Large intestine (tissue), 3 donors: Measurements from ENCODE around the gene STK39. TPM values are rescaled to one million over a fixed set of nuclear protein-coding genes. Genes with fewer than 3 reads are reported as not detected.

ENCODE experiments used
- DNase-seq, 2 donors: peaks; one replicate each; pipeline versions ENCODE4 v3.0.0 to v3.0.0-alpha.2; 2013
- H3K27ac ChIP-seq: one replicate; pipeline ENCODE4 v1.5.1; 2013; ENCODE audit warnings: low read length
- H3K27me3 ChIP-seq: 2 replicates; pipeline ENCODE4 v1.6.1; 2013; ENCODE audit warnings: low read length; ENCODE audit not compliant: control insufficient read depth, insufficient read depth
- H3K36me3 ChIP-seq: 2 replicates; pipeline ENCODE4 v1.6.1; 2013; ENCODE audit warnings: low read length; ENCODE audit not compliant: control insufficient read depth, insufficient read depth
- H3K4me1 ChIP-seq: one replicate; pipeline ENCODE4 v1.6.1; 2013; ENCODE audit warnings: low read length; ENCODE audit not compliant: control insufficient read depth, insufficient read depth
- H3K4me3 ChIP-seq: one replicate; pipeline ENCODE4 v1.5.1; 2013; ENCODE audit warnings: low read length
- H3K9me3 ChIP-seq: one replicate; pipeline ENCODE4 v1.6.1; 2013; ENCODE audit warnings: mild to moderate bottlenecking, low read depth, low read length, moderate library complexity; ENCODE audit not compliant: control insufficient read depth
- WGBS: methylation state at CpG from one replicate; pipeline ENCODE4 v1.1.5; 2013; ENCODE audit warnings: low lambda C conversion rate; ENCODE audit not compliant: insufficient coverage; 5-methylcytosine and 5-hydroxymethylcytosine counted together
- polyA plus RNA-seq: library from polyadenylated mRNA; unstranded; fragments of 120-200 nt; gene quantifications from one replicate; pipeline ENCODE4 v1.2.1, GENCODE V29; 2013

STK39 gene
- polyA plus RNA-seq, 1 donor: 22.4 TPM

DNA sequence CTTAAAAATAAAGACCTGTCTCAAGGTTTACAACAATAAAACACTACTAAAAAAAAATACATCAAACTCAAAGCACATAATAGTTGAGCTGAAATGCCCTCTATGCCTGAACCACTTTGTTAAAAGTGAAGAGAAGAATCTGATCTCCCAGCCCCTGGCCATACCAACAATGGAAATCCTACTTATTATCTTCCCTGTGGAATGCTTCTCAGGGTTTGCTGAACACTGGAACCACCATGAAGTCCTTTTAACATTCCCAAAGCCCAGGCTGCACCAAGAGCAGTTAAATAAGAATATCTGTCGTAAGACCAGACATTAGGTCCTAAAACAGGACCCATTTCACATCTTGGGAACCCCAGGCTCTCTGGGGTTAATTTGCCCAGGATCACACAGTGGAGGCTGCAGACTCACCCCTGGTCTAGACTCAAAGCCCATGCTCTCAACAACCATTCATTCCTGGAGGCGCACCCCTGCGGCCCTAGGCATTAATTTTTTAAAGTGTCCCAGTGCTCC, 285.8 kb downstream of the STK39 start:
- Histone ChIP-seq H3K27ac (no peak overlapping the region), H3K9me3 (no peaks in the 10 kb centered on the region), H3K27me3 (no peaks in the 10 kb centered on the region), H3K36me3 (peaks cover 3% of the 10 kb centered on the region), H3K4me1 (peaks cover 7% of the 10 kb centered on the region), H3K4me3 (no peak overlapping the region)
- DNase-seq: no peak
- no CpG with 5 or more reads among the region's 3 CpGs for WGBS

DNA sequence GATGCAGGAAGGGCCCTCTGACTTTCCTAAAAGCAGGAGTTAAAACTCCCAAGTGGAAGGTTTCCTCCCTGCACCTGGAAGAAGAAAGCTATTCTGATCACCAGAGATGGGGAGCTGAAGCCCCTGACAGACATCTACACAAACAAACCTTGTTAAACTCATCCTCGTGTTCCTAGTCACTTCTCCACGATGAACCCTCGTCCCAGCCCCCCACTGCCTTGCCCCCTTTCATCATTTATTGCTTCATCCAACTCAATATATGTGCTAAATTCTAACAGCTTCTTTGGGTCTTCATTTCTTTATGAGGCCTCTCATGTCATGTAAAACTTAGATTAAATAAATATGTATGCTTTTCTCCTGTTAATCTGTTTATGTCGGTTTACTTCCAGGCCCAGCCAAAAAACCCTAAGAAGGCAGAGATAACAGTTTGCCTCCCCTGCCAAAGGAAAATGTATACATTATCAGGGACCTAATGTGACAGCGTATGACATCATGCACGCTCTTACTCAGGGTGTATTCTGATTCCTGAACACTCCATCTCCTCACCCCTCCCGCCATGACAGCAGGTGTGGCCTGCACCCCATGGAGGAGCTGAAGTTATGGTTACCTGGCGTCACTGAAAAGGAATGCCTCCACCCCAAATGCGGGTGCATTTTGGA, 287.2 kb downstream of the STK39 start:
- DNase-seq: no peak
- H3K9me3 ChIP-seq: no peaks in the 10 kb centered on the region
- peaks cover 6% of the 10 kb centered on the region for H3K36me3 ChIP-seq
- 100% methylated on average over 1 of the region's 9 CpGs for WGBS
- no peak overlapping the region for H3K4me3 ChIP-seq
- no peak overlapping the region for H3K27ac ChIP-seq
- H3K4me1 ChIP-seq: peaks cover 2% of the 10 kb centered on the region
- H3K27me3 ChIP-seq: no peaks in the 10 kb centered on the region

DNA sequence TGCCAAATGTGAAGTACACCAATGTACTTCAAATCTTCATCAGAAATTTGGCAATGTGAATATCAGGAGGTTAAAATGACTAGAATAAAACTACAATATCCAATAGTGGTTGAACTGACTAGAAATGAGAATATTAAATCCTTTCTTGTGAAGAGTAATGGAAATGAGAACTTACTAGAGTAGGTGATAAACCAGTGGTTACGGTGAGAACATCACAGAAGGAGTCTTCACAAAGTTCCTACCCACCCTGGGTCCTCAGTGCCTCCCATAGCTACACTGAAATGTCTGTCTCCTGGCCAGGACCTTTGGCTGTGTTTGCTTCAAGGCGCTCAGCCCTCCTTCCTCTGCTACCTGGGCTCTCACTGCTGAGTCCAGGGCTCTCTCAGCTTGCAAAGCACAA, 289.7 kb downstream of the STK39 start:
- H3K9me3 ChIP-seq: no peaks in the 10 kb centered on the region
- no peaks in the 10 kb centered on the region for H3K27me3 ChIP-seq
- peaks cover 3% of the 10 kb centered on the region for H3K36me3 ChIP-seq
- no peaks in the 10 kb centered on the region for H3K4me1 ChIP-seq
- no peak overlapping the region for H3K4me3 ChIP-seq
- DNase-seq: no peak
- H3K27ac ChIP-seq: no peak overlapping the region
- no CpG with 5 or more reads among the region's 2 CpGs for WGBS

DNA sequence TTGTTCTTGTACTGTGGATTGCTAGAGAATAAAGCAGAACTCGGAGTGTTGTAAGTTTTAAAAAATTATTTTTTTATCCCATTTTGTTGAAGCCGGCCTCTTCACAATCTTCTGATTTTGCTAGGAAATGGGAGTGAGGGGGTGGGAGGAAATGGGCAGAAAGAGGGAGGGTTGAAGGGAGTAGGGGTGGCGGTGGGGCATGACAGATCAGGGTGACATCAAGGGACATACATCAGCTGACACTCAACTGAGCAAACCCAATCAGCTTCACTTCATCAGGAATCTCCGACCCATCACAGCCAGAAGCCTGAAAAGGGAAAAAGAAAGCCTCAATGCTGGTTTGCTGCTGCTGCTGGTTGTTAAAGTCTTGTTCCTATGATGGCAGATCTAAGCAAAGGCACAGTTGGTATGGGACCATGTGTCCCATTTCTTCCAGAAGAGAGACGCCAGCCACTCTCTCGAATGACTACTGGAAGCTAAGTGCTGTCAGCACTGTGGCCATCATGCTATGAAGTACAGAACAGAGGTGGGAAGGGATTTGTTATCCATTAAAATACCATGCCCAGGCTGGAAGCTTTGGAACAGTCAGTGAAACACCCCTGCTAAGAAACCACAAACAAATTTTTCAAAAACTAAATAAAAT, 292.0 kb downstream of the STK39 start:
- no peaks in the 10 kb centered on the region for H3K4me1 ChIP-seq
- H3K4me3 ChIP-seq: no peak overlapping the region
- DNase-seq: no peak
- no peaks in the 10 kb centered on the region for H3K27me3 ChIP-seq
- H3K36me3 ChIP-seq: peaks cover 3% of the 10 kb centered on the region
- no peaks in the 10 kb centered on the region for H3K9me3 ChIP-seq
- WGBS: 100% methylated on average over 2 of the region's 6 CpGs
- H3K27ac ChIP-seq: no peak overlapping the region

DNA sequence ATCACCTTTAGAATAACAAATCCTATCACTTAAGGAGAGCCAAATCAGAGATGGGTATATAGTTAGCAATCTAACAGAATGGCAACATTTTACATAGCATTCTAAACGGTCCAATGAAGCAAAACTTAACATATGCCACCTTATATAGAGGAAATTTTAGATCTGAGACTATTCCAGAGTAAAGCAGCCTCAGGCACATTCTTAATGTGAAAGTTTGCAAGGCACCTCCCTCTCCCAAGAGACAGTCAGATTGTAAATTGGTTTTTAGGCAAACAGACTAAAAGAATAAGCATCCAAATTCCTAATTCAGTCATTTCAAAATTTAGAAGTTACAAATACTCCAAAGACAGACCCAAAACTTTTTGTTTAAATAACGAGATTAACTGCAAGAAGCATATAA, 292.9 kb downstream of the STK39 start:
- H3K27me3 ChIP-seq: no peaks in the 10 kb centered on the region
- no peak for DNase-seq
- 100% methylated on average over 1 of the region's 2 CpGs for WGBS
- H3K9me3 ChIP-seq: no peaks in the 10 kb centered on the region
- no peaks in the 10 kb centered on the region for H3K4me1 ChIP-seq
- H3K27ac ChIP-seq: no peak overlapping the region
- H3K36me3 ChIP-seq: peaks cover 3% of the 10 kb centered on the region
- H3K4me3 ChIP-seq: no peak overlapping the region

DNA sequence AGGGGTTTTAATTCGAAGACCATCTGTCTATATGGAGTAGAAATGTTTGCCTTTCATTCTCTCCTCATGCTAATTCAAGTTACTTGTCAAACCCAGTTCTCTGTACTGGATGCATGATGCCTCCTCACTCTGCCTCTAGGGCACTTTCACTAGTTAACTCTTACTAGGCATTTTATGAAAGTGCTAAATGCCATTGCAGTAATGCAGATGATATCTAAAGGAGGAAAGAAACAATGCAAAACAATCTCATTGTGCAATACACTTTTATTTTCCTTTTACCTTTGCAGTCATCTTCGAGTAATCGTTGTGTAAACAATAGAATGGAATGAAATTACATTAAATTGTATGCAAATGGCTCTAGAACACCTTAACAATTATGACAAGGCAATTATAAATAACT, 293.6 kb downstream of the STK39 start:
- Histone ChIP-seq H3K27ac (no peak overlapping the region), H3K4me1 (no peaks in the 10 kb centered on the region)
- 96% methylated on average over 3 of the region's 3 CpGs for WGBS

DNA sequence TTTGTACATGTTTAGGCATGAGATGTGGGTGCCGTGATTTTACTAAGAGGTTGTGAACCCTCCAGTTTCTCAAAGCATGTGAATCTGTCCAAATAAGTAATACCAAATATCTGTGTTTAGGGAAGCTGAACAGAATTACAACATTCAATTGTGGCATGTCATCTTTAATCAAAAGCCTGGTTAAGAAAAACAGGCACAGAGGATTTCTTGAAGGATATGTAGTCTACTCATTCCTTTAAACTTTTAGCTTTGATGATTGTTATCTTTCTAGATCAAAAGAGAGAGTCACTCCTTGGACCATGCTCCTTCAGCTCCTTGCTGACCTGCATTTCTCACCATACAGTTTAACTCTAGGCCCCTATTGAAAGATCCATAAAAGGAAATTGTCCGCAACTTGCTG, 296.8 kb downstream of the STK39 start:
- Histone ChIP-seq H3K4me3 (no peak overlapping the region), H3K4me1 (no peaks in the 10 kb centered on the region), H3K36me3 (peaks cover 3% of the 10 kb centered on the region), H3K27me3 (no peaks in the 10 kb centered on the region), H3K27ac (no peak overlapping the region), H3K9me3 (no peaks in the 10 kb centered on the region)
- 100% methylated on average over 2 of the region's 2 CpGs for WGBS
- DNase-seq: no peak

More for the DNA sequence above, 293.6 kb downstream of the STK39 start:
- no peak overlapping the region for H3K4me3 ChIP-seq
- no peaks in the 10 kb centered on the region for H3K27me3 ChIP-seq
- H3K9me3 ChIP-seq: no peaks in the 10 kb centered on the region
- H3K36me3 ChIP-seq: peaks cover 3% of the 10 kb centered on the region
- DNase-seq: no peak

DNA sequence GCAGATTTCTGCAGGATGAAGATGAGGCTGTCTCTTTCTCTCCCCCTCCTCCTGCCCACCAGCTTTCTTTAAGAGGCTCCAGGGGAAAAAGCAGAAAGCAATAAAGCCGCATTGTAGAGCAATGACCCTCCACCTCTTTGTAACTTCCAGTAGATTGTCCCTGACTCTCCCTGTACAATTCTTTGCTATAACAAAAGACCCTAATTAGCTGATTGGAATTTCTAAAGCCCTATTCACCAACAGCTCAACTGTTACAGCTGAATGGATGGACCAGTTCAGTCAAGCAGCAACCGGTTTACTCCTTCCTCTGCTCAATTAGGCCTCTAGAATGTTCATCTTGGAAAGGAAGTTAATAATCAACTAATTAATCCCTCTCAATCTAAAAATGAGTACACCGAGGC, 301.0 kb downstream of the STK39 start:
- WGBS: 33% methylated on average over 1 of the region's 3 CpGs

DNA sequence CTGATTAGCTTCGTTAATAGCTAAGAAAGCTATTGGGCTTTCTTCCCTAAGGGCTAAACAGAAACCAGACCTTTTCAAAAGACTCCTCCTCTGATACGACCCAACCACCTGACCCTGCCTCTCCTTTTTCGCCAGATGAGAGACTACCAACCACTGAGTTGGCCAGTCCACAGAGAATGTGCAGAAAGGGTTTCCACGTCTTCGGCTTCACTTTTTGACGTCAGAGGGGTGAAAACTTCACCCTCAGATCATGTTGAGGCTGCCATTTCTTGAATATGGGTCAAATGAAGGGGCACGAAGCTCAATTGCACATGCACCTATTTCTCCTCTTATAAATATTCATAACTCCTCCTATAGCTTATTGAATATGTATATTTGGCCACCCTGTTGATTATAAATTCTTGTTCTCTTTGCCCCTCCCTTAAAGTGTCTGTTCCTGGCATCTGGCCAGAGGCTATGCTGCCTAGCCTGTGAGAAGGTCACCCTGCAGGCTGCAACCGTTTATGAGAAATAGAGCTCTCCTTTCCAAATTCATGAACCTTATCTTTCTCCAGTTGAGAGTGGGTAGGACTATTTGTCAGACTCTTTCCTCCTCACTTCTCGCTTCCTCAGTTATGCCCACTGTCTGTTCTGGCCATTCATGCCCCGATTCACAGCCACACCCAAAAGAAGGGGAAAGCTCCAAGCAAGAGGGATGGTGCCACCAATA, 301.6 kb downstream of the STK39 start:
- H3K4me3 ChIP-seq: no peak overlapping the region
- H3K36me3 ChIP-seq: no peaks in the 10 kb centered on the region
- DNase-seq: no peak
- no peaks in the 10 kb centered on the region for H3K9me3 ChIP-seq
- no peak overlapping the region for H3K27ac ChIP-seq
- WGBS: 80% methylated on average over 1 of the region's 10 CpGs
- H3K4me1 ChIP-seq: no peaks in the 10 kb centered on the region
- no peaks in the 10 kb centered on the region for H3K27me3 ChIP-seq

More for the DNA sequence above, 301.0 kb downstream of the STK39 start:
- H3K9me3 ChIP-seq: no peaks in the 10 kb centered on the region
- DNase-seq: no peak
- H3K4me1 ChIP-seq: no peaks in the 10 kb centered on the region
- no peak overlapping the region for H3K27ac ChIP-seq
- H3K27me3 ChIP-seq: no peaks in the 10 kb centered on the region
- no peak overlapping the region for H3K4me3 ChIP-seq
- no peaks in the 10 kb centered on the region for H3K36me3 ChIP-seq

DNA sequence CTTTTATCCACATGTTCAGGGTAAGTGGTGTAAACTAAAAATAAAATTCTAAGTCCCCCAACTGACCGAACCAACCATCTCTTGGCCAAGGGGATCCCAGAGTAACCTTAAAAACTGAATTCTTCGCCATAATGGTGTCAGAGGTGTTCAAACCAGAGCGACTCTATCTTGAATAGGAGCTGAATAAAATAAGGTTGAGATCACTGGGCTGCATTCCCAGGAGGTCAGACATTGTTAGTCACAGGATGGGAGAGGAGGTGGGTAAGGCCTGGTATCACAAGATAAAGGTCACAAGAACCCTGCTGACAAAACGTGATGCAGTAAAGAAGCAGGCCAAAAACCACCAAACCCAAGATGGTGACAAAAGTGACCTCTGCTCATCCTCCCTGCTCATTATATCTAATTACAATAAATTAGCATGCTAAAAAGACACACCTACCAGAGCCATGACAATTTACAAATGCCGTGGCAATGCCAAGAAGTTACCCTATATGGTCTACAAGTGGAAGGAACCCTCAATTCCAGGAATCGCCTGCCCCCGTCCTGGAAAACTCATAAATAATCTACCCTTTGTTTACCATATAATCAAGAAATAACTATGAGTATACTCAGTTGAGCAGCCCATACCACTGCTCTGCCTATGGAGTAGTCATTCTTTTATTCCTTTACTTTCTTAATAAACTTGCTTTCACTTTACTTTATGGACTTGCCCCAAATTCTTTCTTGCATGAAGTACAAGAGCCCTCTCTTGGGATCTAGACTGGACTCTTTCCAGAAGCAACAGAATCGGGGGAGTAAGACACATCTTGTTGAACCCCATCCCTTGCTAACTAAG, 302.4 kb downstream of the STK39 start:
- Histone ChIP-seq H3K27me3 (no peaks in the 10 kb centered on the region), H3K36me3 (no peaks in the 10 kb centered on the region), H3K4me3 (no peak overlapping the region), H3K9me3 (no peaks in the 10 kb centered on the region), H3K4me1 (no peaks in the 10 kb centered on the region), H3K27ac (no peak overlapping the region)
- no peak for DNase-seq
- 100% methylated on average over 2 of the region's 8 CpGs for WGBS
